Gastrocnemius medialis (tissue), 4 donors: Measurements from ENCODE around the gene SLC35E2B.
"Not testable (repeated sequence)": the region's sequence is repeated elsewhere in the genome, so short reads cannot be mapped to it uniquely, and the experiment has no call there.

Experiments used
- POLR2A ChIP-seq, 2 donors: fragments of 450-650 bp; IDR thresholded peaks; one replicate each; pipeline ENCODE4 v1.6.1; 2017; ENCODE audit warnings: antibody characterized with exemption in 2 of 2, mild to moderate bottlenecking in 2 of 2, moderate library complexity in 2 of 2
- TF ChIP-seq, protein P1 (sequence below), 5 experiments: fragments of 450-650 bp in 3 of 5; fragments of 200-600 bp in 2 of 5; sonication (generic) in 2 of 5; IDR thresholded peaks in 4 of 5; conservative IDR thresholded peaks in 1 of 5; 1 replicate in 4 of 5; 2 replicates in 1 of 5; pipeline ENCODE4 v1.5.1; 2016 to 2019; ENCODE audit warnings: antibody characterized with exemption in 5 of 5, mild to moderate bottlenecking in 3 of 5, moderate library complexity in 3 of 5

DNA sequence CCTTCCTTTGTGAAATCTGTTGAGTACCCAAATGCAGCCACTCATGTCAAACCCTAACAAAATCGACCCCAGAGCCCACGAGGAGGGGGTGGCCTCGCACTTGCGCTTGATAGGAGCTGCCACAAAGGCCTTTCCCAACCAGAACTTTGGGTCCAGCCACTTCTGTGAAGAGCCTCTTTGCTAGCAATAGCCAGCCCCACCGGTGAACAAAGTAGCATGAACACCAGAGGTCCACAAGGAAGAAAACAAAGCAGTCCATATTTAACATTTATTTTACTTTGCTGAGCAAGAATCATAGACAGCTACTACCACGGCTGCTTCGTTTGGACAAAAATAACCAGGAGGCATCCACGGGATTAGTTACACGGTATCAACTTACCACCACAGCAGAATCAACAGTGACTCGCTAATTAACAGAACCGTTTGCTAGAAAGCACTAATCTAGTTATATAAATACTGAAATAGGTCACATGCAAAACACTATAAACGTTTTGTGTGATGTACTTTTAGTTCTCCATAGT lies 34.6 kb upstream of the SLC35E2B start:
- TF ChIP-seq, protein P1, sequence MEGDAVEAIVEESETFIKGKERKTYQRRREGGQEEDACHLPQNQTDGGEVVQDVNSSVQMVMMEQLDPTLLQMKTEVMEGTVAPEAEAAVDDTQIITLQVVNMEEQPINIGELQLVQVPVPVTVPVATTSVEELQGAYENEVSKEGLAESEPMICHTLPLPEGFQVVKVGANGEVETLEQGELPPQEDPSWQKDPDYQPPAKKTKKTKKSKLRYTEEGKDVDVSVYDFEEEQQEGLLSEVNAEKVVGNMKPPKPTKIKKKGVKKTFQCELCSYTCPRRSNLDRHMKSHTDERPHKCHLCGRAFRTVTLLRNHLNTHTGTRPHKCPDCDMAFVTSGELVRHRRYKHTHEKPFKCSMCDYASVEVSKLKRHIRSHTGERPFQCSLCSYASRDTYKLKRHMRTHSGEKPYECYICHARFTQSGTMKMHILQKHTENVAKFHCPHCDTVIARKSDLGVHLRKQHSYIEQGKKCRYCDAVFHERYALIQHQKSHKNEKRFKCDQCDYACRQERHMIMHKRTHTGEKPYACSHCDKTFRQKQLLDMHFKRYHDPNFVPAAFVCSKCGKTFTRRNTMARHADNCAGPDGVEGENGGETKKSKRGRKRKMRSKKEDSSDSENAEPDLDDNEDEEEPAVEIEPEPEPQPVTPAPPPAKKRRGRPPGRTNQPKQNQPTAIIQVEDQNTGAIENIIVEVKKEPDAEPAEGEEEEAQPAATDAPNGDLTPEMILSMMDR (IDR thresholded peaks at IDR 0.05 in 4 of 5, conservative IDR thresholded peaks at IDR 0.05 in 1 of 5): not testable (repeated sequence)
- not testable (repeated sequence) for TF ChIP-seq POLR2A (IDR thresholded peaks at IDR 0.05)
